Endothelial cell (in vitro differentiated cells): ENCODE data around the gene PLD6. TPM values are rescaled to one million over a fixed set of nuclear protein-coding genes. Genes with fewer than 3 reads are reported as not detected.

Experiments used
- DNase-seq: peaks from one replicate; pipeline ENCODE4 v3.0.0; 2021; ENCODE audit warnings: low spot score
- H3K27ac Mint-ChIP-seq: one replicate; pipeline ENCODE4 v1.8.0; 2021; ENCODE audit warnings: mixed read lengths, inconsistent platforms; ENCODE audit not compliant: unreplicated experiment
- H3K27me3 Mint-ChIP-seq: one replicate; pipeline ENCODE4 v1.8.0; 2021; ENCODE audit warnings: mild to moderate bottlenecking, moderate library complexity, mixed read lengths, inconsistent platforms; ENCODE audit not compliant: unreplicated experiment
- H3K36me3 Mint-ChIP-seq: one replicate; pipeline ENCODE4 v1.8.0; 2021; ENCODE audit warnings: mild to moderate bottlenecking, low read depth, mixed read lengths, inconsistent platforms; ENCODE audit not compliant: unreplicated experiment
- H3K4me1 Mint-ChIP-seq: one replicate; pipeline ENCODE4 v1.8.0; 2021; ENCODE audit warnings: mild to moderate bottlenecking, mixed read lengths, inconsistent platforms; ENCODE audit not compliant: unreplicated experiment
- H3K4me3 Mint-ChIP-seq: one replicate; pipeline ENCODE4 v1.8.0; 2021; ENCODE audit warnings: mild to moderate bottlenecking, mixed read lengths, inconsistent platforms; ENCODE audit not compliant: unreplicated experiment
- H3K9me3 Mint-ChIP-seq: one replicate; pipeline ENCODE4 v1.8.0; 2021; ENCODE audit warnings: mixed read lengths, inconsistent platforms; ENCODE audit not compliant: unreplicated experiment
- CTCF ChIP-seq: fragments of 200-600 bp; sonication (generic); IDR thresholded peaks from one replicate; pipeline ENCODE4 v1.5.0; 2021; ENCODE audit warnings: antibody characterized with exemption; ENCODE audit not compliant: unreplicated experiment
- total RNA-seq: library from RNA; stranded (reverse); fragmentation: NEBNext Ultra II Directional; extraction: Animal tissue kit (Norgen Biotek cat#: 25700); gene quantifications from one replicate; pipeline ENCODE4 v1.2.1, GENCODE V29; 2021; ENCODE audit not compliant: unreplicated experiment

Gene PLD6
- total RNA-seq, 1 donor from 2014 or later, result 0.21 TPM

- Mint-ChIP-seq H3K4me1 (no peaks in the 10 kb centered on the region), H3K4me3 (no peak overlapping the region), H3K27ac (no peak overlapping the region), H3K36me3 (peaks cover 48% of the 10 kb centered on the region), H3K27me3 (peaks cover 9% of the 10 kb centered on the region), H3K9me3 (no peaks in the 10 kb centered on the region)
- DNase-seq, result no peak
- no peak for TF ChIP-seq CTCF
Observed at GRCh38 chr17:17226451-17227265, 20.5 kb upstream of the PLD6 start.

GRCh38 chr17:17225901-17226300, 19.8 kb upstream of the PLD6 start:
- peaks cover 52% of the 10 kb centered on the region for H3K36me3 Mint-ChIP-seq
- TF ChIP-seq CTCF, result no peak
- H3K4me3 Mint-ChIP-seq, result no peak overlapping the region
- DNase-seq, result no peak
- H3K27ac Mint-ChIP-seq, result no peak overlapping the region
- no peaks in the 10 kb centered on the region for H3K9me3 Mint-ChIP-seq
- peaks cover 9% of the 10 kb centered on the region for H3K27me3 Mint-ChIP-seq
- no peaks in the 10 kb centered on the region for H3K4me1 Mint-ChIP-seq

GRCh38 chr17:17224137-17224536, 18.0 kb upstream of the PLD6 start:
- no peak for TF ChIP-seq CTCF
- Mint-ChIP-seq H3K27ac (no peak overlapping the region), H3K27me3 (peaks cover 10% of the 10 kb centered on the region), H3K4me3 (no peak overlapping the region), H3K9me3 (no peaks in the 10 kb centered on the region), H3K4me1 (no peaks in the 10 kb centered on the region), H3K36me3 (peaks cover 48% of the 10 kb centered on the region)
- DNase-seq, result no peak

GRCh38 chr17:17223736-17224135, 17.6 kb upstream of the PLD6 start:
- H3K36me3 Mint-ChIP-seq, result peaks cover 44% of the 10 kb centered on the region
- no peak overlapping the region for H3K4me3 Mint-ChIP-seq
- no peaks in the 10 kb centered on the region for H3K9me3 Mint-ChIP-seq
- no peak overlapping the region for H3K27ac Mint-ChIP-seq
- no peaks in the 10 kb centered on the region for H3K4me1 Mint-ChIP-seq
- DNase-seq, result no peak
- peaks cover 9% of the 10 kb centered on the region for H3K27me3 Mint-ChIP-seq
- no peak for TF ChIP-seq CTCF

- TF ChIP-seq CTCF, result no peak
- Mint-ChIP-seq H3K27ac (no peak overlapping the region), H3K4me1 (no peaks in the 10 kb centered on the region), H3K4me3 (no peak overlapping the region), H3K27me3 (peaks cover 13% of the 10 kb centered on the region), H3K36me3 (peaks cover 56% of the 10 kb centered on the region), H3K9me3 (no peaks in the 10 kb centered on the region)
- DNase-seq, result no peak
Observed at GRCh38 chr17:17221329-17221728, 15.2 kb upstream of the PLD6 start.
